Testis (tissue), 3 donors: ENCODE results near the gene CSF2RB. TPM values are rescaled to one million over a fixed set of nuclear protein-coding genes. Genes with fewer than 3 reads are reported as not detected.

Experiments used
- DNase-seq: peaks from one replicate; pipeline ENCODE4 v3.0.0-alpha.2; 2019
- H3K27ac ChIP-seq, 2 donors: fragments of 200-600 bp; sonication (generic); one replicate each; pipeline ENCODE4 v1.5.1; 2019
- H3K27me3 ChIP-seq: fragments of 200-600 bp; sonication (generic); one replicate; pipeline ENCODE4 v1.5.1; 2019
- H3K36me3 ChIP-seq: fragments of 200-600 bp; sonication (generic); one replicate; pipeline ENCODE4 v1.5.1; 2017; ENCODE audit warnings: low read depth; ENCODE audit errors: missing control alignments
- H3K4me1 ChIP-seq: fragments of 200-600 bp; sonication (generic); one replicate; pipeline ENCODE4 v1.5.1; 2019
- H3K4me3 ChIP-seq, 2 donors: fragments of 200-600 bp; sonication (generic); one replicate each; pipeline ENCODE4 v1.5.1; 2017 to 2019
- H3K9me3 ChIP-seq: fragments of 200-600 bp; sonication (generic); one replicate; pipeline ENCODE4 v1.5.1; 2017
- CTCF ChIP-seq, 3 experiments: fragments of 450-650 bp in 2 of 3; fragments of 200-600 bp in 1 of 3; sonication (generic) in 1 of 3; IDR thresholded peaks; one replicate each; pipeline ENCODE4 v1.5.1; 2016 to 2019; ENCODE audit warnings: antibody characterized with exemption in 3 of 3, mild to moderate bottlenecking in 2 of 3, moderate library complexity in 1 of 3
- POLR2A ChIP-seq: fragments of 450-650 bp; IDR thresholded peaks from one replicate; pipeline ENCODE4 v1.6.1; 2017; ENCODE audit warnings: antibody characterized with exemption, mild to moderate bottlenecking, moderate library complexity
- WGBS, 2 donors: methylation state at CpG; one replicate each; pipeline ENCODE4 v1.1.5; 2018; 5-methylcytosine and 5-hydroxymethylcytosine counted together
- intact Hi-C: fragments of 100-400 bp; cut with DNase I; formaldehyde crosslinking; loops from one replicate; pipeline ENCODE4 v1.15.1; 2023; ENCODE audit warnings: low total_unique reads
- polyA plus RNA-seq: library from polyadenylated mRNA; stranded (reverse); fragments of 350-450 nt; fragmentation: Illumina TruSeq; extraction: RNeasy Lipid Tissue Mini Kit (QIAGEN cat#74804); gene quantifications from one replicate; pipeline ENCODE4 v1.2.3, GENCODE V29; 2014; ENCODE audit warnings: low read depth, low replicate concordance; ENCODE audit not compliant: insufficient read depth
- total RNA-seq, 2 donors: library from RNA; depleted of rRNA; stranded (reverse); fragments of >200 nt; gene quantifications; one replicate each; pipeline ENCODE4 v1.2.3, GENCODE V29; 2016

The CSF2RB gene
- total and polyA plus RNA-seq, 3 donors from 2014 or later, result 2.3 to 4.0 (median 2.6) TPM

DNA sequence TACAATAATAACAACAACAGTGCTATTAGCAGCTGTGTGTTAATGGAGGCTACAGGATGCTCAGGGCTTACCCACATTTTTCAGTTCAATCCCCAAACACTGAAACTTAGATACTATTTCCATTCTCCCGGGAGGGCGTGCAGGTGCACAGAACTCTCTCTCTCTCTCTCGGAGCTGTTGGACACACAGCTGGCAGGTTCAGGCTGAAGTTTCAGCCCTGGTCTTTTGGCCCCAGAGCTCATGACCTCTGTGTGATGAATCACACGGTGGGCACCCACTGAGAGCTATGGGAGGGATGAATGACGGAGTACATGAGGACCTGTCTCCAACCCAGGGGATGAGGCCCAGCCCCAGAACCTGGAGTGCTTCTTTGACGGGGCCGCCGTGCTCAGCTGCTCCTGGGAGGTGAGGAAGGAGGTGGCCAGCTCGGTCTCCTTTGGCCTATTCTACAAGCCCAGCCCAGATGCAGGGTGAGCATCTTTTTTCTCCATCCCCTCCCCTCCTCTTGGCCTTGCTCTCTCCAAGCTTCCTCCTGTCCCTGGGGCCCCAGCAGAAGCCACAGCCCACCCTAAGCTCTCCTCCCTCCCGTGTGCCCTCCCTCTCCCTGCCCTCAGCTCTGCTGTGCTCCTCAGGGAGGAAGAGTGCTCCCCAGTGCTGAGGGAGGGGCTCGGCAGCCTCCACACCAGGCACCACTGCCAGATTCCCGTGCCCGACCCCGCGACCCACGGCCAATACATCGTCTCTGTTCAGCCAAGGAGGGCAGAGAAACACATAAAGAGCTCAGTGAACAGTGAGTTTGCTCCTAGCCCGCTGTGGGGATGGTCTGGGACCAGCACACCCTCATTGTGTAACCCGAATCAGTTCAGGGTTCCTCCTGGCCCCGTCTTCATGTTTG lies 16.9 kb downstream of the CSF2RB start:
- Histone ChIP-seq H3K36me3 (no peaks in the 10 kb centered on the region), H3K4me3 (no peak overlapping the region), H3K9me3 (no peaks in the 10 kb centered on the region), H3K4me1 (no peaks in the 10 kb centered on the region), H3K27ac (no peak overlapping the region), H3K27me3 (no peaks in the 10 kb centered on the region)
- TF ChIP-seq CTCF (IDR thresholded peaks at IDR 0.05) (no peak), POLR2A (no peak)
- intact Hi-C loops, result no loop called here
- DNase-seq, result no peak
- 61 to 73% methylated on average over 17 to 20 of the region's 20 CpGs for WGBS, 2 donors

DNA sequence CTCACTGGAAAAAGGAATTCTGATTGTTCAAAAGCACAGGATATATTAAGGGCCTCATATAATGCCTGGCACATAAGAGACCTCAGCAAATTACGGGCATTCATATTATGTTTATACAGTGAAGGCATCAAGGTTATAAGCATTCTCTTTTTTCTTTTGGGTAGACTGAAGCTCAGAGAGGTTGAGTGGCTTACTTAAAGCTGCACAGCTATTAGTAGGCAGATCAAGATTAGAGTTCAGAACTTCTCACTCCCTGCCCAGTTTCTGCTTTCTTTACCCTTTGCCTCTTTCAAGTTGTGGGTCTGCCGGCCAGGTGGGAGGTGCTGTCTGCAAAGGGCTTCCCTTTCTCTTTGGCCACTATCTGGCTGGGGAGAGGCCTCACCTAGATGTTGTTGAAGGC lies 18.0 kb downstream of the CSF2RB start:
- no peak for DNase-seq
- WGBS, 2 donors, result 80 to 85% methylated on average over 2 of the region's 2 CpGs
- intact Hi-C loops, result no loop called here

GRCh38 chr22:36933629-36934417 lies 20.4 kb downstream of the CSF2RB start:
- H3K36me3 ChIP-seq, result no peaks in the 10 kb centered on the region
- WGBS, 2 donors, result 89 to 93% methylated on average over 21 to 23 of the region's 25 CpGs

More for the DNA sequence above, 18.0 kb downstream of the CSF2RB start:
- H3K27ac ChIP-seq, result no peak overlapping the region
- no peaks in the 10 kb centered on the region for H3K27me3 ChIP-seq
- H3K36me3 ChIP-seq, result no peaks in the 10 kb centered on the region
- no peaks in the 10 kb centered on the region for H3K9me3 ChIP-seq
- H3K4me3 ChIP-seq, result no peak overlapping the region
- H3K4me1 ChIP-seq, result no peaks in the 10 kb centered on the region
- TF ChIP-seq CTCF (IDR thresholded peaks at IDR 0.05) (no peak), POLR2A (no peak)

More at GRCh38 chr22:36933629-36934417, 20.4 kb downstream of the CSF2RB start:
- no peaks in the 10 kb centered on the region for H3K4me1 ChIP-seq
- no peaks in the 10 kb centered on the region for H3K27me3 ChIP-seq
- H3K4me3 ChIP-seq, result no peak overlapping the region
- no peak for DNase-seq
- TF ChIP-seq POLR2A (no peak), CTCF (IDR thresholded peaks at IDR 0.05) (no peak)
- no peak overlapping the region for H3K27ac ChIP-seq
- H3K9me3 ChIP-seq, result no peaks in the 10 kb centered on the region
- intact Hi-C loops, result no loop called here
